ENCODE measurements around the gene TTLL11.

TTLL11 gene

GRCh38 chr9:121888438-121888775 is 204.7 kb downstream of the TTLL11 start:
- peak; percentile 83 for ATAC-seq
- TF ChIP-seq TCF4 (CRISPR knock-in tag; IDR thresholded peaks at IDR 0.05; ENCODE audit: borderline replicate concordance): no peak
- no peak for TF ChIP-seq SNAI2 (CRISPR knock-in tag; IDR thresholded peaks at IDR 0.05)
- no peak for TF ChIP-seq ZFP3 (CRISPR knock-in tag; IDR thresholded peaks at IDR 0.05)
- TF ChIP-seq PPARA (CRISPR knock-in tag; IDR thresholded peaks at IDR 0.05; ENCODE audit: borderline replicate concordance): no peak
- no peak for TF ChIP-seq TOX (CRISPR knock-in tag; IDR thresholded peaks at IDR 0.05; ENCODE audit: borderline replicate concordance)
- no peak for TF ChIP-seq CREB5 (CRISPR knock-in tag; IDR thresholded peaks at IDR 0.05; ENCODE audit: low read depth)
- no peak for TF ChIP-seq CSRNP3 (CRISPR knock-in tag; IDR thresholded peaks at IDR 0.05)
- TF ChIP-seq ISL1 (CRISPR knock-in tag; IDR thresholded peaks at IDR 0.05): no peak
- TF ChIP-seq RARB (CRISPR knock-in tag; IDR thresholded peaks at IDR 0.05): no peak
- no peak for TF ChIP-seq ZNF565 (CRISPR knock-in tag; conservative IDR thresholded peaks at IDR 0.05; ENCODE audit: low read depth)
- TF ChIP-seq ESRRG (CRISPR knock-in tag; IDR thresholded peaks at IDR 0.05): no peak
- TF ChIP-seq ZNF70 (CRISPR knock-in tag; IDR thresholded peaks at IDR 0.05): no peak
- no peak for TF ChIP-seq GLIS3 (CRISPR knock-in tag; IDR thresholded peaks at IDR 0.05)
- no peak for TF ChIP-seq ARNTL (CRISPR knock-in tag; IDR thresholded peaks at IDR 0.05; ENCODE audit: borderline replicate concordance, low read depth)
- TF ChIP-seq ZNF8 (CRISPR knock-in tag; IDR thresholded peaks at IDR 0.05): no peak
- TF ChIP-seq OSR1 (CRISPR knock-in tag; IDR thresholded peaks at IDR 0.05): no peak

GRCh38 chr9:121887553-121888437 is 205.3 kb downstream of the TTLL11 start:
- ATAC-seq: peak; percentile 13
- TF ChIP-seq TOX (CRISPR knock-in tag; IDR thresholded peaks at IDR 0.05; ENCODE audit: borderline replicate concordance): no peak
- TF ChIP-seq PPARA (CRISPR knock-in tag; IDR thresholded peaks at IDR 0.05; ENCODE audit: borderline replicate concordance): no peak
- TF ChIP-seq ZFP30 (CRISPR knock-in tag; IDR thresholded peaks at IDR 0.05): no peak
- TF ChIP-seq PATZ1 (CRISPR knock-in tag; IDR thresholded peaks at IDR 0.05; ENCODE audit: borderline replicate concordance): no peak
- TF ChIP-seq ESRRG (CRISPR knock-in tag; IDR thresholded peaks at IDR 0.05): no peak
- TF ChIP-seq RARB (CRISPR knock-in tag; IDR thresholded peaks at IDR 0.05): no peak
- TF ChIP-seq CSDC2 (CRISPR knock-in tag; IDR thresholded peaks at IDR 0.05): no peak
- TF ChIP-seq ARNTL (CRISPR knock-in tag; IDR thresholded peaks at IDR 0.05; ENCODE audit: borderline replicate concordance, low read depth): no peak
- TF ChIP-seq TSHZ2 (CRISPR knock-in tag; IDR thresholded peaks at IDR 0.05): no peak
- TF ChIP-seq CREB5 (CRISPR knock-in tag; IDR thresholded peaks at IDR 0.05; ENCODE audit: low read depth): no peak
- TF ChIP-seq CSRNP3 (CRISPR knock-in tag; IDR thresholded peaks at IDR 0.05): no peak
- no peak for TF ChIP-seq OSR1 (CRISPR knock-in tag; IDR thresholded peaks at IDR 0.05)

Data from SK-N-SH treated with all-trans-retinoic acid at 6 μM for 48 hours (cell line).